ENCODE measurements around the gene COMMD4.

GRCh38 chr15:75309711-75310110 is 26.2 kb upstream of the COMMD4 start:
- TF ChIP-seq POLR2AphosphoS5 (IDR thresholded peaks at IDR 0.05; ENCODE audit: borderline replicate concordance, low read depth, low read length) (no peak), EZH2 (IDR thresholded peaks at IDR 0.05) (no peak)

All from SK-N-MC (cell line).